ENCODE results near the gene PPP4R2.

DNA sequence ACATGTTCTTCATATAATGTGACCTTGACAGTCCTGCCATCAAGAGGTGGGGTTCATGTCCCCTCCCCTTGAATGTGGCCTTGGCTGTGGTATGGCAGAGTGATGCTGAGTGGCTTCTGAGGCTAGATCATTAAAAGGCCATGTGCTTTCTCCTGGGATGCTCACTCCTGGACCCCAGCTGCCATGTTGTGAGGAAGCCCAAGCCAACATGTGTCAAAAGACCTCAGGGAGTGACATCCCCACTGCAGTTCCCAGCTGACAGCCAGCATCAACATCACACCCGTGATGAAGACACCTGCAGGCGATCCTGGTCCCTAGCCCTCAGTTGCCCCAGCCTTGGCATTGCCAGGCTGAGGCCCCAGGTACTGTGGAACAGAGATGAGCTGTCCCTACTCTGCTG, 101.4 kb downstream of the PPP4R2 start:
- TF ChIP-seq, protein P1, sequence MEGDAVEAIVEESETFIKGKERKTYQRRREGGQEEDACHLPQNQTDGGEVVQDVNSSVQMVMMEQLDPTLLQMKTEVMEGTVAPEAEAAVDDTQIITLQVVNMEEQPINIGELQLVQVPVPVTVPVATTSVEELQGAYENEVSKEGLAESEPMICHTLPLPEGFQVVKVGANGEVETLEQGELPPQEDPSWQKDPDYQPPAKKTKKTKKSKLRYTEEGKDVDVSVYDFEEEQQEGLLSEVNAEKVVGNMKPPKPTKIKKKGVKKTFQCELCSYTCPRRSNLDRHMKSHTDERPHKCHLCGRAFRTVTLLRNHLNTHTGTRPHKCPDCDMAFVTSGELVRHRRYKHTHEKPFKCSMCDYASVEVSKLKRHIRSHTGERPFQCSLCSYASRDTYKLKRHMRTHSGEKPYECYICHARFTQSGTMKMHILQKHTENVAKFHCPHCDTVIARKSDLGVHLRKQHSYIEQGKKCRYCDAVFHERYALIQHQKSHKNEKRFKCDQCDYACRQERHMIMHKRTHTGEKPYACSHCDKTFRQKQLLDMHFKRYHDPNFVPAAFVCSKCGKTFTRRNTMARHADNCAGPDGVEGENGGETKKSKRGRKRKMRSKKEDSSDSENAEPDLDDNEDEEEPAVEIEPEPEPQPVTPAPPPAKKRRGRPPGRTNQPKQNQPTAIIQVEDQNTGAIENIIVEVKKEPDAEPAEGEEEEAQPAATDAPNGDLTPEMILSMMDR (IDR thresholded peaks at IDR 0.05; ENCODE audit: extremely low read depth in 1 of 2, insufficient read depth in 1 of 2, low read depth in 1 of 2, low read length in 2 of 2) = no peak
- TF ChIP-seq EZH2 (IDR thresholded peaks at IDR 0.05; ENCODE audit: borderline replicate concordance, low read depth, low read length, severe bottlenecking) (no peak), JUN (IDR thresholded peaks at IDR 0.05; ENCODE audit: borderline replicate concordance, insufficient read depth, insufficient read length, low read depth) (no peak), POLR2A (IDR thresholded peaks at IDR 0.05; ENCODE audit: low read depth, low read length) (no peak), POLR2AphosphoS5 (IDR thresholded peaks at IDR 0.05; ENCODE audit: insufficient read depth, low read depth, low read length) (no peak), FOS (IDR thresholded peaks at IDR 0.05; ENCODE audit: borderline replicate concordance, insufficient read depth, low read length) (no peak)
- TF ChIP-seq, protein P2, sequence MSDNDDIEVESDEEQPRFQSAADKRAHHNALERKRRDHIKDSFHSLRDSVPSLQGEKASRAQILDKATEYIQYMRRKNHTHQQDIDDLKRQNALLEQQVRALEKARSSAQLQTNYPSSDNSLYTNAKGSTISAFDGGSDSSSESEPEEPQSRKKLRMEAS (IDR thresholded peaks at IDR 0.05; ENCODE audit: insufficient read depth, insufficient read length) = no peak

Measured in endothelial cell of umbilical vein (primary cell).